Tibial artery (tissue), 4 donors: ENCODE results near the gene RASGRP2.
A peak's percentile ranks its signal among the peaks of the same experiment; 100 is the strongest.

Experiments used
- DNase-seq, 2 donors: peaks; one replicate each; pipeline ENCODE4 v3.0.0-alpha.2; 2019
- H3K27ac ChIP-seq, 2 donors: fragments of 200-600 bp; sonication (generic) in 1 of 2; 1 replicate in 1 of 2; 2 replicates in 1 of 2; pipeline ENCODE4 v1.5.1; 2018 to 2019; ENCODE audit warnings: mild to moderate bottlenecking in 1 of 2
- H3K27me3 ChIP-seq, 2 donors: fragments of 200-600 bp; sonication (generic) in 1 of 2; one replicate each; pipeline versions ENCODE4 v1.5.1 to v1.6.0; 2016 to 2019
- H3K36me3 ChIP-seq, 3 donors: fragments of 200-600 bp; sonication (generic) in 2 of 3; one replicate each; pipeline ENCODE4 v1.5.1; 2016 to 2019; ENCODE audit warnings: mild to moderate bottlenecking in 2 of 3
- H3K4me1 ChIP-seq, 4 donors: fragments of 200-600 bp; sonication (generic) in 2 of 4; 1 replicate in 3 of 4; 2 replicates in 1 of 4; pipeline ENCODE4 v1.5.1; 2016 to 2019
- H3K4me3 ChIP-seq, 2 donors: fragments of 200-600 bp; sonication (generic) in 1 of 2; 1 replicate in 1 of 2; 2 replicates in 1 of 2; pipeline ENCODE4 v1.5.1; 2018 to 2019; ENCODE audit warnings: mild to moderate bottlenecking in 2 of 2
- H3K9me3 ChIP-seq, 3 donors: fragments of 200-600 bp; sonication (generic) in 1 of 3; one replicate each; pipeline ENCODE4 v1.5.1; 2016 to 2019
- intact Hi-C: fragments of 100-400 bp; cut with DNase I; formaldehyde crosslinking; loops from one replicate; pipeline ENCODE4 v1.15.0; 2023; ENCODE audit warnings: low total_unique reads
- TF ChIP-seq, protein P1 (sequence below), 2 experiments: fragments of 200-600 bp in 1 of 2; fragments of 450-650 bp in 1 of 2; IDR thresholded peaks; one replicate each; pipeline ENCODE4 v1.5.1; 2017 to 2019; ENCODE audit warnings: antibody characterized with exemption in 2 of 2, mild to moderate bottlenecking in 1 of 2, moderate library complexity in 1 of 2

Gene RASGRP2

DNA sequence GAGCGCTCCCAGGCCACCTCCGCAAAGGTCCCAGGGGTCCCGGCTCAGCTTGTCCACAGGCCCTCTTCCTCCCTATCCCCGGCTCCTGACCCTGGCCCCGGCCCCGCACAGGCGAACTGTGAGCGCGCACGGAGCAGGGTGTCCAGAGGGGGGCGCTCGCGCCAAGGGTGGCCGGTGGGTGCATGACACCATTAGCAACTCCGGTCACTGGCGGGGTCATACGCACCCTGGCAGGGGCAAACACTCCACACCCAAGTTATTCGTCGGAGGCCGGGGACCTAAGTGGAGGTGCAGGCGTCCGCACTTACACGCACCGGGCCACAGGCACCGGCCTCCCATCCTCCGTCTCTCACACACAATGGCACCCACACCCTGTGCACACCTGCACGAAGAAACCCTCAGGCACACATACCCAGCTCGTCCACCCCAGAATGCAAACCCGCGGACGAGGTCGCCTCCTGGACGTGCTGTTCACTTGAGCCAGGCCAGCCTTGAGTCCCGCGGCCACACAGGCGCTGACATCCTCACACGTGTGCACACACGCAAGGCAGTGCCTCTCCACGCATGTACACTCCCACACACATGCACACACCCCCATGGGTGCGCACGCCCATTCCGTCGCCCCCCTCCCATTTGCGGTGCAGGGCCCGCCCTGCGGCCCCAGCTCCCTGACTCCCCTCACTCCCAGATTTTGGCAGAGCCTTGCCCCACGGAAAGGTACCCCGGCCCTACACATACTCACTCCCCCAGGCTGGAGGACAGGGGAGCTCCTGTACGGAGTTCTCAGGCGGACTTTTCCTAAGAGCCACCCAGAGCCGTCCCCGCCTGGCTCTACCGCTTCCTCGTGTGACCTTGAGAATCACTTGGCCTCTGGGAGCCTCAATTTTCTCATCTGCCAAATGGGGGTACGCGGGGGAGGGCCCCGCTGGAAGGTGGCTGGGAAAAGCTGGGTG lies at the start of gene RASGRP2:
RASGRP2 (minus strand) TSS at position 552 of the 953 bp plus-strand sequence. CDS start 1,276 bp downstream, outside the sequence.
- TF ChIP-seq, protein P1, sequence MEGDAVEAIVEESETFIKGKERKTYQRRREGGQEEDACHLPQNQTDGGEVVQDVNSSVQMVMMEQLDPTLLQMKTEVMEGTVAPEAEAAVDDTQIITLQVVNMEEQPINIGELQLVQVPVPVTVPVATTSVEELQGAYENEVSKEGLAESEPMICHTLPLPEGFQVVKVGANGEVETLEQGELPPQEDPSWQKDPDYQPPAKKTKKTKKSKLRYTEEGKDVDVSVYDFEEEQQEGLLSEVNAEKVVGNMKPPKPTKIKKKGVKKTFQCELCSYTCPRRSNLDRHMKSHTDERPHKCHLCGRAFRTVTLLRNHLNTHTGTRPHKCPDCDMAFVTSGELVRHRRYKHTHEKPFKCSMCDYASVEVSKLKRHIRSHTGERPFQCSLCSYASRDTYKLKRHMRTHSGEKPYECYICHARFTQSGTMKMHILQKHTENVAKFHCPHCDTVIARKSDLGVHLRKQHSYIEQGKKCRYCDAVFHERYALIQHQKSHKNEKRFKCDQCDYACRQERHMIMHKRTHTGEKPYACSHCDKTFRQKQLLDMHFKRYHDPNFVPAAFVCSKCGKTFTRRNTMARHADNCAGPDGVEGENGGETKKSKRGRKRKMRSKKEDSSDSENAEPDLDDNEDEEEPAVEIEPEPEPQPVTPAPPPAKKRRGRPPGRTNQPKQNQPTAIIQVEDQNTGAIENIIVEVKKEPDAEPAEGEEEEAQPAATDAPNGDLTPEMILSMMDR (IDR thresholded peaks at IDR 0.05), result peak; percentile 78 to 80
- intact Hi-C loops, result no loop called here
- Histone ChIP-seq H3K4me1 (peaks cover 0 to 53% (median 36%) of the 10 kb centered on the region in 4 donors), H3K27ac (peak within 1 kb of the TSS; percentile 92 to 97), H3K9me3 (no peaks in the 10 kb centered on the region), H3K36me3 (peaks cover 9 to 14% (median 13%) of the 10 kb centered on the region in 3 donors), H3K27me3 (no peaks in the 10 kb centered on the region), H3K4me3 (peak within 1 kb of the TSS; percentile 79 to 87)
- peak; percentile 80 to 89 for DNase-seq

DNA sequence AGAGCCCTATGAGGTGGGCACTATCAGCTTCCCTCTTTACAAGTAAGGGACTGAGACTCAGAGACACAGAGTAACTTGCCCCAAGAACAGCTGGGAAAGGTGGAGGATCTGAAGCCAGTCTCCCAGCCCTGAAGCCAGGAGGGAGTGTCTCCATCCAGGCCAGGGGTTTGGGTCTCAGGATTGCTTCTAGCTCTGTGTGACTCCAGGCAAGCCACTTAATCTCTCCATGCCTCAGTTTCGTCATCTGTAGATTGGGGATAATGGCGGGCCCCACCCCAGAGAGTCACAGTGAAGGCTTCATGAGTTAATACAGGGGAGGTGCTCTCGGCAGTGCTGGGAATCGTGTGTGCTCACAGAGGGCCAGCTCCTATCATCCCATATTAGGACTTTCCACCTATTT lies 48.5 kb upstream of the RASGRP2 start:
- Histone ChIP-seq H3K27ac (no peak overlapping the region), H3K36me3 (peaks cover 10 to 84% (median 24%) of the 10 kb centered on the region in 3 donors)
- DNase-seq, result peak in 1 of 2 donors; percentile 10

DNA sequence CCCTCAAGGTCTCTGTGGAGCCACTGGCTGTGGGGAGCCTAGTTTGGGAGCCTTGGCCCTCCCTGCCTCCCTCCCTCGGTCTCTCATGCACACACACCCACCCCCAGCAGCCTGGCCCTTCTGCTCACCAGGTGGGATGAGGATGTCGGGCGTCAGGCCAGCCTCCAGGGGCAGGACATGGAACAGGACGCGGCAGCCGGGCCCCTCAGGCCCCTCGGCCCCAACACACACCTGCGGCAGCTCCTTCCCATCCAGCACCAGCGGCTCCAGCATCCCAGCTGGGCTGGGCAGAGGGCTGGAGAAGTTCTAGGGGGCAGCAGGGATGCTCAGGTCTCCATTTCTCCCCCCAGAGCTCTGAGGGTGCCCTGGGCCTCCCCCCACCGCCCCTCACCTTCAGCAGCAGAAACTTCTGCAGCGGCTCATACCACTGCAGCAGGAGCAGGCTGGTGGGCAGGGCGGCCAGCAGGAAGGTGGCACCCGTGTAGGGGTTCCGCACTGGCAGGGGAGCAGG lies 47.9 kb upstream of the RASGRP2 start:
- TF ChIP-seq, protein P1 (IDR thresholded peaks at IDR 0.05), result no peak
- no peaks in the 10 kb centered on the region for H3K9me3 ChIP-seq

More for the DNA sequence above, 48.5 kb upstream of the RASGRP2 start:
- intact Hi-C loops, result no loop called here
- Histone ChIP-seq H3K4me1 (no peaks in the 10 kb centered on the region), H3K4me3 (no peak overlapping the region), H3K27me3 (no peaks in the 10 kb centered on the region), H3K9me3 (no peaks in the 10 kb centered on the region)
- TF ChIP-seq, protein P1 (IDR thresholded peaks at IDR 0.05), result no peak

DNA sequence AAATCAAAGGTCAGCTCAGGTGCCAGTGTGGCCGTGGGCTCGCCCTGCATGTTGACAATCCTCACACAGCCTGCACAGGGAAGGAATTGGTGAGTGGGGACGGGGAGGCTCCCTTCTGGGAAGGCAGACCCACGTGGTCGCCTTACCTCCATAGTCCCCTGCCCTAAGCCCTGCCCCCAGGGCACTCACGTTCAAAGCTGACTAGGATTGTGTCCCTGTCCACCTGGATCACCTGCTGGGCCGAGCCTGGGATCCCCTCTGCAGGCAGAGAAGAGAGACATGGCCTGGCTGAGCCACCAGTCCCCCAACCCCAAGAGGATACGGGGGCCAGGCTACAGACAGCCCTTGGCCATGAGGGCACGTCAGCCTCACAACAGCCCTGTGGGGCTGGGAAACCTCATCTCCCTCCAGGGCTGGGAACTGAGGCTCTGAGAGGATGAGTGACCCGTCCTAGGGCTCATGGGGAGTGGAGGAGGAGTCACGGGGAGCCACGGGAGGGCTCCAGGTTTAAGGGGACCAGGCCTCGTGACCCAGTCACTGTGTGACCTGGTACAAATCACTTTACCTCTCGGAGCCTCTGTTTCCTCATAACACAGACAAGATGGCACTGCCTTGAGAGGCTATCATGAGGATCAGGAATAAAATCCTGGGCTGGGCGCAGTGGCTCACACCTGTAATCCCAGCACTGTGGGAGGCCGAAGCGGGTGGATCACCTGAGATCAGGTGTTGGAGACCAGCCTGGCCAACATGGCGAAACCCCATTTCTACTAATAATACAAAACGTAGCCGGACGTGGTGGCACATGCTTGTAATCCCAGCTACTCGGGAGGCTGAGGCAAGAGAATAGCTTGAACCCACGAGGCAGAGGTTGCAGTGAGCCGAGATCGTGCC lies 46.5 kb upstream of the RASGRP2 start:
- no peak overlapping the region for H3K4me3 ChIP-seq
- no peak overlapping the region for H3K27ac ChIP-seq
- intact Hi-C loops, result no loop called here
- TF ChIP-seq, protein P1 (IDR thresholded peaks at IDR 0.05), result no peak
- no peaks in the 10 kb centered on the region for H3K27me3 ChIP-seq
- H3K9me3 ChIP-seq, result no peaks in the 10 kb centered on the region
- H3K4me1 ChIP-seq, result no peaks in the 10 kb centered on the region
- no peak for DNase-seq
- H3K36me3 ChIP-seq, result peaks cover 0 to 63% (median 15%) of the 10 kb centered on the region in 3 donors

More for the DNA sequence above, 47.9 kb upstream of the RASGRP2 start:
- H3K4me1 ChIP-seq, result no peaks in the 10 kb centered on the region
- intact Hi-C loops, result no loop called here
- no peak overlapping the region for H3K4me3 ChIP-seq
- no peaks in the 10 kb centered on the region for H3K27me3 ChIP-seq
- DNase-seq, result peak in 1 of 2 donors; percentile 18
- no peak overlapping the region for H3K27ac ChIP-seq
- peaks cover 6 to 77% (median 21%) of the 10 kb centered on the region in 3 donors for H3K36me3 ChIP-seq
